ENCODE results near the gene TMEM51.

GRCh38 chr1:15214527-15214926, 61.0 kb downstream of the TMEM51 start:
- TF ChIP-seq CTCF (IDR thresholded peaks at IDR 0.05; ENCODE audit: low read depth, low read length), result no peak
- TF ChIP-seq POLR2A (IDR thresholded peaks at IDR 0.05; ENCODE audit: extremely low read depth, insufficient read length), result no peak
